ENCODE data around the gene DPP9. TPM values are rescaled to one million over a fixed set of nuclear protein-coding genes. Genes with fewer than 3 reads are reported as not detected.

Gene DPP9
- total RNA-seq, 1 donor from 2014 or later, result 84.8 TPM

DNA sequence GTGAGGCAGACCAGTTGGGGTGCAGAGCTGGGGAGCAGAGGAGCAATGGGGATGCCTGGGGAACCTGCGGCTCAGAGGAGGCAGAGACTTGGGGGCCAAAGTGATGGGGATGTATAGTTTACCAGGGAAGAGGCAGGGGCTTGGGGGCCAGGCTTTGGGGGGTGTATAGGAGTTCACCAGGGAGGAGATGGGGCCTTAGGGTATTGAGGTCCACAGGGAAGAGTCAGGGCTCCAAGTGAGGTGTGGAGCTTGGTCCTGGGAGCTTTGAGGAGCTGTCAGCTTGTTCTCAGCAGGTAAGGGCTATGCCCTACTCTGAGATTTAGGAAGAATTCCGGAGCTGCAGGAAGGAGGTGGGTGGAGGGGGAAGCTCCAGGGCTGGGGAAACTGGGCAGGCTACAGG is 73.5 kb downstream of the DPP9 start:
- H3K27me3 Mint-ChIP-seq (ENCODE audit: low read depth), result no peaks in the 10 kb centered on the region
- intact Hi-C loops (cut with micrococcal nuclease), result no loop called here
- H3K27ac Mint-ChIP-seq, result no peak overlapping the region
- H3K4me1 Mint-ChIP-seq (ENCODE audit: low read depth), result no peaks in the 10 kb centered on the region
- no peak for DNase-seq (ENCODE audit: low spot score)
- H3K36me3 Mint-ChIP-seq (ENCODE audit: low read depth), result peaks cover 21% of the 10 kb centered on the region
- no peaks in the 10 kb centered on the region for H3K9me3 Mint-ChIP-seq
- H3K4me3 Mint-ChIP-seq (ENCODE audit: low read depth), result no peak overlapping the region

DNA sequence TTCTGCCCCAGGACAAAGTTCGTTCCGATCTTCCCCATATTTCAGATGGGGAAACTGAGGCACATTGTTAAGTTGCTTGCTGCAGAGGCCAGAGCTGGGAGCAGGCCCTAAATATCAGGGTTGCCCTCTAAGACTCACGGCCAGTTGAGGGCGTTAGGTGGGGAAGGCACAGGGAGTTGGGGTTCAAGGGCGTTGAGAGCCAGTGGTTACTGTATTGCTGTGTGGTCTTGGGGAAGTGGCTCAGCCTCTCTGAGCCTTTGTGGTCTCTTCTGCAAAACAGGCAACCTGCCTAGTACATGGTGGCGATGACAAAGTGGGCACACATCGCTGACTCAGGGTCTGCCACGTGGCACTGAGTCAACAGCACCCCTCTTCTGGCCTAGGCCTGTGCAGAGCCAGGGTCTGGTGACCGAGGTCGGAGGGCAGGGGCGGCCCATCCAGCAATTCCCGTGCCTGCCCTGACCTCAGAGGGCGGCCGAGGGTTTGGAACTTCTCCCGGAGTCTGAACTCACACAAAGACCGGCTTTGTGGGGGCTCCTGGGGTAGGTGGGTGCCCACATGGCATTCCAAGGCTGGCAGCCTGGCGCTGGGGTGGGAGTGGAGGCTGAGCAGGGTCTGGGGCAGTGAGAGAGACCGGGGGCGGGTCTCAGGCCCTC is 74.1 kb downstream of the DPP9 start:
- Mint-ChIP-seq H3K36me3 (ENCODE audit: low read depth) (peaks cover 17% of the 10 kb centered on the region), H3K4me1 (ENCODE audit: low read depth) (no peaks in the 10 kb centered on the region), H3K27ac (no peak overlapping the region), H3K9me3 (no peaks in the 10 kb centered on the region), H3K4me3 (ENCODE audit: low read depth) (no peak overlapping the region), H3K27me3 (ENCODE audit: low read depth) (no peaks in the 10 kb centered on the region)
- intact Hi-C loops (cut with micrococcal nuclease), result no loop called here
- no peak for DNase-seq (ENCODE audit: low spot score)

DNA sequence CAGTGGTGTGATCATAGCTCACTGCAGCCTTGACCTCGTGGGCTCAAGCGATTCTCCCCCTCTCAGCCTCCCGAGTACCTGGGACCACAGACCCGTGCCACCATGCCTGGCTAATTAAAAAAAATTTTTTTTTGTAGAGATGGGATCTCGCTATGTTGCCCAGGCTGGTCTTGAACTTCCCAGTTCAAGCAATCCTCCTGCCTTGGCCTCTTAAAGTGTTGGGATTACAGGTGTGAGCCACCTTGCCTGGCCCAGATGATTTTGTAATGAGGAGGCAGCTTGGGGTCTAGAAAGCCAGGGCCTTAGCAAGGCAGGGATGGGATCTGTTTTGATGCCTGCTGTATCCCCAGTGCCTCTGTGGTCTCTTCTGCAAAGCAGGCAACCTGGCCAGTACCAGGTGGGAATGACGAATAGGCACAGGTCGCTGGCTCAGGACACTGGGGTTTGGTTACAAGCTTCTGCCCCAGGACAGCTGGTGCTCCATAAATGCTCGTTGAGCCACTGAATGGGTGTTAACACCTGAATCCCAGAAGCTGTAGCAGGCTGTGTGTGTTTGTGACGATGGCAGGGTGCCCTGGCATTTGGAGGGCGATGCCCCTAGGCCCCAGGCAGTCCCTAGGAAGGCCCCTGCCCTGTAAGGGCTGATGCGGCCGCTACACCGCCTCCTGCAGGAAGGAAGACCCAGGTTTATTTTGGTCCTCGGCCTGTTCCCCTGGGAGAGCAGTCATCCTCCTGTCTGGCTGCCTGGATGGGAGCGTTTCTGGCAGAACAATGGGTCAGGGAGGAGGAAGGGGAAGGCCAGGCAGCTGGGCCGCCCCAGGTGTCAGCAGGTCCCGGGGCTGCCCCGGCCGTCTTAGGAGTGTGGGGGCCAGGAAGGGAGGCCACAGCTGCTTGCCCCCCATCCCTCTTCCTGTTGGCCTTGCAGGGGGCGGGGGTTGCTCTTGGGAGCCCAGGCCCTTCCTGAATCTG is 75.7 kb downstream of the DPP9 start:
- Mint-ChIP-seq H3K27me3 (ENCODE audit: low read depth) (no peaks in the 10 kb centered on the region), H3K4me3 (ENCODE audit: low read depth) (no peak overlapping the region), H3K27ac (no peak overlapping the region), H3K4me1 (ENCODE audit: low read depth) (no peaks in the 10 kb centered on the region), H3K36me3 (ENCODE audit: low read depth) (peaks cover 11% of the 10 kb centered on the region), H3K9me3 (no peaks in the 10 kb centered on the region)
- intact Hi-C loops (cut with micrococcal nuclease), result no loop called here
- no peak for DNase-seq (ENCODE audit: low spot score)

DNA sequence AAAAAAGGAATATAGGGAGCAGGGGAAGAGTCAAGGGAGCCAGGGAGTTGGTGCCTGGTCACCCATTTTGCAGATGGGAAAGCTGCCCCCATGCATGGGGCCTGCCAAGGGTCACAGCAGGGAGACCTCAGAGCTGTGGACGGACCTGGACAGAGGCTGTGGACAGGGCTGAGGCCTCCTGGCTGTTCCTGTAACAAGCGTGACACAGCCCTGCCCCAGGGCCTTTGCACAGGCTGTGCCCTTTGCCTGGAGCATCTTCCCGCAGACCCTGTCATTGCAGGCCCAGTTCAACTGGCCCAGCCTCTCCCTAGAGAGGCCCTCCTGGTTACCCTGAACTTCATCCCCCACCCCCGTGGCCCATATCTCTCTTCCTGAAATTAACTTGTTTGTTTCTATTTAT is 77.9 kb downstream of the DPP9 start:
- H3K36me3 Mint-ChIP-seq (ENCODE audit: low read depth), result peaks cover 11% of the 10 kb centered on the region
- no peak for DNase-seq (ENCODE audit: low spot score)
- no peak overlapping the region for H3K27ac Mint-ChIP-seq
- intact Hi-C loops (cut with micrococcal nuclease), result no loop called here
- H3K9me3 Mint-ChIP-seq, result no peaks in the 10 kb centered on the region
- H3K4me3 Mint-ChIP-seq (ENCODE audit: low read depth), result no peak overlapping the region
- H3K27me3 Mint-ChIP-seq (ENCODE audit: low read depth), result no peaks in the 10 kb centered on the region
- peaks cover 3% of the 10 kb centered on the region for H3K4me1 Mint-ChIP-seq (ENCODE audit: low read depth)

DNA sequence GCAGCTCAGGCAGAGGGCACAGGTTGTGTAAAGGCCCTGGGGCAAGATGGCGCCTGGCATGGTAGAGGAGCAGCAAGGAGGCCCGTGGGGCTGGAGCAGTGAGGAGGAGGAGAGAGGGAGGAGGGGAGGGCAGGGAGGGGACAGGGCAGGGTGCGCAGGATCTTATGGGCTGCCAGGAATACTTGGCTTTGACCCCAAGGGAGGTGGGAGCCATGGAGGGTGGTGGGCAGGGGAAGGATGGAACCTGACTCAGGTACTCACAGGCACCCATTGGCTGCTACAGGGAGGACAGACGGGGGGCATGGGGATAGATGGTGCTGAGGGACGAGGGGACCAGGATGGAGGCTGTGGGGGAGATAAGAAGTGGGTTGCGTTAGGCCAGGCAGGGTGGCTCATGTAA is 81.0 kb downstream of the DPP9 start:
- no peaks in the 10 kb centered on the region for H3K9me3 Mint-ChIP-seq
- H3K36me3 Mint-ChIP-seq (ENCODE audit: low read depth), result peaks cover 5% of the 10 kb centered on the region
- no peak overlapping the region for H3K4me3 Mint-ChIP-seq (ENCODE audit: low read depth)
- DNase-seq (ENCODE audit: low spot score), result no peak
- intact Hi-C loops (cut with micrococcal nuclease), result no loop called here
- peaks cover 13% of the 10 kb centered on the region for H3K4me1 Mint-ChIP-seq (ENCODE audit: low read depth)
- no peaks in the 10 kb centered on the region for H3K27me3 Mint-ChIP-seq (ENCODE audit: low read depth)
- H3K27ac Mint-ChIP-seq, result no peak overlapping the region

DNA sequence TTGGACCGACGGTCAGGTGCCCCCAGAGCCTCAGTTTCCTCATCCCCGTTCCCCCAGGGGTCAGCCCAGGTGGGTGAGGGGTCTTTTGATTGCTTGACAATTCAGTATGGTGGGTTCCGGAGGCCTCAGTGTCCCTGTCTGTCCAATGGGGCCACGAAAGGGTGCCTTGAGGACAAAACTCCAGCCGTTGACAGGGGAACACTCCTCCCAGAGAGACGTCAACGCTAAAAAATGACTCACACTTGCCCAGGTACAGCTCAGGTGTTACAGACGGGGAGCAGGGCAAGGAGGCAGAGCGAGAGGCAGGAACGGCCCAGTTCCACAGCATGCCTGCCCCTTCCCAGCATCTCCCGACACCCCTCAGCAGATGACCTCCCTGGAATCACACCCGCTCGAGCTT is 82.5 kb downstream of the DPP9 start:
- Mint-ChIP-seq H3K27me3 (ENCODE audit: low read depth) (no peaks in the 10 kb centered on the region), H3K4me1 (ENCODE audit: low read depth) (peaks cover 18% of the 10 kb centered on the region), H3K36me3 (ENCODE audit: low read depth) (peaks cover 5% of the 10 kb centered on the region), H3K4me3 (ENCODE audit: low read depth) (peak overlapping the region; percentile 49), H3K27ac (no peak overlapping the region), H3K9me3 (no peaks in the 10 kb centered on the region)
- DNase-seq (ENCODE audit: low spot score), result no peak
- intact Hi-C loops (cut with micrococcal nuclease), result no loop called here

DNA sequence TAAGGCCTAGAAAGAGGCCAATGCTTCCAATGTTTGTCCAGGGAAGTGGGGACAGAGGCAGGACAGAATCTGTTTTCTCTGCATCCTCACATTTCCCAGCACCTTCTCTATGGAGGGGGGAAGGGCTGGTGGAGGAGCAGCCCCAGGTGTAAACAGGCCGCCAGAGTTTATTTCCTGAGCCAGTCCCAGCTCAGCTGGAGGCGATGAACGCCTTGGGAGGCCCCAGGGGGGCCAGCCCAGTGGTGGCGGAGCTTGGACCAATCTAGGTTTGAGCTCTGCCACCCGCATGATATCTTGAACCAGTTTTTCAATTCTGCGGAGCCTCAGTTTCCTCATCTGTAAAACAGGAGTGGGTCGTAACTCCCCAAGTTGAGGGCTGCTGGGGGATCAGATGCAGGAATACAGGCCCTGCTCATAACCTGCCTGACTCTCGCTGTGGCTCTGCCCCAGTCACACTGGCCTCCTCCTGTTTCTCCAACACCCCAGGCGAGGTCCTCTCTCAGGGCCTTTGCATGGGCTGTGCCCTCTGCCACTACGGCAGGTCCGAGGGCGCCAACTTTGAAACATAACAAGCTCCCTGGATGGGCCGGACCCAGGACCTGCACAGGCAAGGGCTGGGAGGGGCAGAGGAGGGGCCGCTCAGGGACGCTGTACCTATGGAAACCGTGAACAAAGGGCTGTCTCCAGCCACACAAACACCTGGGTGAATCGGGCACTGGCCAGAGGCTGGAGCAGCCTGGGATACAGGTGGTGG is 83.2 kb downstream of the DPP9 start:
- Mint-ChIP-seq H3K27ac (no peak overlapping the region), H3K27me3 (ENCODE audit: low read depth) (no peaks in the 10 kb centered on the region), H3K4me3 (ENCODE audit: low read depth) (peak overlapping the region; percentile 100), H3K36me3 (ENCODE audit: low read depth) (peaks cover 2% of the 10 kb centered on the region), H3K4me1 (ENCODE audit: low read depth) (peaks cover 18% of the 10 kb centered on the region), H3K9me3 (no peaks in the 10 kb centered on the region)
- no peak for DNase-seq (ENCODE audit: low spot score)
- intact Hi-C loops (cut with micrococcal nuclease), result no loop called here

DNA sequence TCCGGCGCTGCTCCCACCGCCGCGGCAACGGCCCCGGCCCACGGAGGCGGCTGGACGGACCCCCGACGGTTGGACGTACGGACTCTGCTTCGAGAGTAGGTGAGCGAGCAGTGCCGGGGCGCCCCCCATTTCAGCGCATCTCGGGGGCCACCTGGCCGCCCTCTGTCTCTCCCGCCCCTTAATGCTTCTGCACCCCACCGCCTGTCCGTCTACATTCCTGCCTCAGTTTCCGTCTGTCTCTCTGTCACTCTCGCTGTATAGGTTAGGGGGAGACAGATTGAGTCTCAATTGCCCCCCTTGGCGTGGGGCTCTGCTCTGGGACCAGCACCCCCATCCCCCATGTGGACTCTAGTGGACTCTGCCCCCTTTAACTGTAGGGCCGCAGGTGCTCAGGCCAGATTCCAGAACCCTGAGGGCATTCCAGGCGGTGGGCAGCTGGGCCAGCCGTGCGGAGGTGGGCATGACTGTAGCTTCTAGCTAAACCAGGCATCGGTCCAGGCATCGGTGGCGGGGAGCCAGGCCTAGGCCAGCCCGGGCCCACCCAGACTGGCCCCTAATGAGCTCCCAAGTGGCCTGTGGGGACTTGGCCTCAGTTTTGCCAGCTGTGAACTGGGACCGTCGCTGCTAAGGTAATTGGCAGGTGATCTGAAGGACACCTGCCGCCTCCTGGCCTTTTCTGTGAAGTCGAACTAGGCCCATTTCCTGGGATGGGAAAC is 84.0 kb downstream of the DPP9 start:
- intact Hi-C loops (cut with micrococcal nuclease), result loop anchor here (5.0 kb wide), 1 partner anchor 82 kb away; the partner anchor contains the start of gene SEMA6B
- Mint-ChIP-seq H3K27me3 (ENCODE audit: low read depth) (no peaks in the 10 kb centered on the region), H3K27ac (peak overlapping the region; percentile 88), H3K4me1 (ENCODE audit: low read depth) (peaks cover 21% of the 10 kb centered on the region), H3K4me3 (ENCODE audit: low read depth) (peak overlapping the region; percentile 100), H3K9me3 (no peaks in the 10 kb centered on the region), H3K36me3 (ENCODE audit: low read depth) (no peaks in the 10 kb centered on the region)
- no peak for DNase-seq (ENCODE audit: low spot score)

DNA sequence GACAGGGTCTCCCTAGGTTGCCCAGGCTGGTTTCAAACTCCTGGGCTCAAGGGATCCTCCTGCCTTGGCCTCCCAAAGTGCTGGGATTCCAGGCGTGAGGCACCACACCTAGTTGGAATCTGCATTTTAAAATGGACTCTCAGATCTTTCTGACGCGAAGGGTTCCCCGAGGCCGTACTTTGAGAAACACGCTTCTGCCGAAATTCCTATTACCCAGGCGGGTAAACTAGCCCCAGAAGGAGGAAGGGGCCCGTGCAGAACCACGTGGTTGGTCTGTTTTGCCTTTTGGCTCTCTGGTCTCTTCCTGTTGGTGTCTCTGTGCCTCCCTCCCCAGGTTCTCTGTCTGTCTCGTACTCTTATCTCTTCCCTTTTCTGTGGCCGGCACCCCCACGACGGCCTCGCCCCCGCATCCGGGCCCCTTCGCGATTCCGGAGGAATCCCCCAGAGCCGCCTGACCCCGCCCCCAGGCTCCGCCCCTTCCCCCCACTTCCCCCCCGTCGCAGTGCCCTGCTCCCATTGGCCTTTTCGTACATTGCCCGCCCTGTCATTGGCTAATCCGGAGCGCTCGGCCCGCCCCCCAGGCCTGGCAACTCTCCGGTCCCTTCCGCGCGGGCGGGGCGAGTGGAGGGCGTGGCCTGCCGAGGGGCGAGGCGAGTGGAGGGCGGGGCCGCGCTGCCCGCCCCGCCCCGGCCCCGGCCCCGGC is 84.7 kb downstream of the DPP9 start, which contains the start of gene TNFAIP8L1:
TSS of gene TNFAIP8L1 (plus strand) at position 689 of the 703 bp plus-strand sequence. CDS start 12,354 bp downstream, outside the sequence.
- no peaks in the 10 kb centered on the region for H3K36me3 Mint-ChIP-seq (ENCODE audit: low read depth)
- H3K9me3 Mint-ChIP-seq, result no peaks in the 10 kb centered on the region
- peaks cover 27% of the 10 kb centered on the region for H3K4me1 Mint-ChIP-seq (ENCODE audit: low read depth)
- intact Hi-C loops (cut with micrococcal nuclease), result loop anchor here (5.0 kb wide), 1 partner anchor 82 kb away; the partner anchor contains the start of gene SEMA6B
- H3K27me3 Mint-ChIP-seq (ENCODE audit: low read depth), result no peaks in the 10 kb centered on the region
- peak; percentile 96 for DNase-seq (ENCODE audit: low spot score)
- H3K27ac Mint-ChIP-seq, result peak within 1 kb of the TSS; percentile 98
- peak within 1 kb of the TSS; percentile 100 for H3K4me3 Mint-ChIP-seq (ENCODE audit: low read depth)

DNA sequence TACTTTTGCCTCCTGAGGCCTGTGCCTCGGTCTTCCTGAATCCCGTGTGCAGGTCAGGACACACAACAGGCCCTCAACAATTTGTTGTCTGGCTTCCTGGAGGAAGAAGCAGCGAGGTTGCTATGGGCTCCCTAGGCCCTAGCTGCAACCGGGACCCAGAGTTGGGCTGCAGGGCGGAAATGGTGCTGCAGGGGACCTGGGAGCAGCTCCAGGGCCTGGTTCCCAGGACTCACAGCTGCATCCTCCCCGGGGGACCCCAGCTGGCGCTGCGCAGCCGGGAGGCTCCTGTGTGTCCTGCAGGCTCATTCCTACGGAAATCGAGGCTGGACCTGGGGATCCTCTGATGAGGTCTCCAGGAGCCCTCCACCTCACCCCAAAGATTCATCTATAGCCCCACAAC is 85.3 kb downstream of the DPP9 start:
- H3K4me3 Mint-ChIP-seq (ENCODE audit: low read depth), result no peak overlapping the region
- H3K27ac Mint-ChIP-seq, result peak overlapping the region; percentile 98

DNA sequence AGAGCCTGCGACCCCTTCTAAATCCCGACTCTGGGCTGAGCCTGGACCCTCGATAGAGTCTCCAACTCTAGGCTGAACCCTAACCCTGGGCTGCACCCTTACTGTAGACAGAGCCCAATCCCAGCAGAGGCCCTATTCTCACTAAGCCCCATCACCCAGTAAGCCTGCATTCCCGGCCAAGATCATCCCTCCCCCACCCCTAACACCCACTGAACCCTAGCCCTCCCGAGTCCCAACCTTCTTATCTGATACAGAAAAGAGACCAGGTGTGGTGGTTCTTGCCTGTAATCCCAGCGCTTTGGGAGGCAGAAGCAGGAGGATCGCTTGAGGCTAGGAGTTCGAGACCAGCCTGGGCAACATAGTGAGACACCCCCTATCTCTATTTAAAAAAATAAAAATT is 86.9 kb downstream of the DPP9 start:
- DNase-seq (ENCODE audit: low spot score), result no peak
- intact Hi-C loops (cut with micrococcal nuclease), result loop anchor here (1.0 to 5.0 kb wide), 2 partner anchors 60 to 79 kb away; partner anchors contain the start of gene SEMA6B
- Mint-ChIP-seq H3K27me3 (ENCODE audit: low read depth) (no peaks in the 10 kb centered on the region), H3K36me3 (ENCODE audit: low read depth) (no peaks in the 10 kb centered on the region), H3K4me3 (ENCODE audit: low read depth) (no peak overlapping the region), H3K4me1 (ENCODE audit: low read depth) (peaks cover 30% of the 10 kb centered on the region), H3K9me3 (no peaks in the 10 kb centered on the region), H3K27ac (no peak overlapping the region)

More for the DNA sequence above, 85.3 kb downstream of the DPP9 start:
- Mint-ChIP-seq H3K36me3 (ENCODE audit: low read depth) (no peaks in the 10 kb centered on the region), H3K4me1 (ENCODE audit: low read depth) (peaks cover 29% of the 10 kb centered on the region), H3K9me3 (no peaks in the 10 kb centered on the region), H3K27me3 (ENCODE audit: low read depth) (no peaks in the 10 kb centered on the region)
- DNase-seq (ENCODE audit: low spot score), result no peak
- intact Hi-C loops (cut with micrococcal nuclease), result loop anchor here (5.0 kb wide), 1 partner anchor 81 kb away; the partner anchor contains the start of gene SEMA6B

Data from activated T-helper 2 cell treated with anti-CD3 and anti-CD28 coated beads, Interferon-gamma antibody, Interleukin-2, Interleukin-4, amounts not matched to agents 10 μg/mL and 5 μg/mL and 100 μg/mL, durations not matched to agents 14 hours and 24 hours and 36 hours (primary cell).